Measurements from ENCODE around the gene NIN. TPM values are rescaled to one million over a fixed set of nuclear protein-coding genes. Genes with fewer than 3 reads are reported as not detected.

NIN gene
- polyA plus RNA-seq, 1 experiment: 26.9 TPM

DNA sequence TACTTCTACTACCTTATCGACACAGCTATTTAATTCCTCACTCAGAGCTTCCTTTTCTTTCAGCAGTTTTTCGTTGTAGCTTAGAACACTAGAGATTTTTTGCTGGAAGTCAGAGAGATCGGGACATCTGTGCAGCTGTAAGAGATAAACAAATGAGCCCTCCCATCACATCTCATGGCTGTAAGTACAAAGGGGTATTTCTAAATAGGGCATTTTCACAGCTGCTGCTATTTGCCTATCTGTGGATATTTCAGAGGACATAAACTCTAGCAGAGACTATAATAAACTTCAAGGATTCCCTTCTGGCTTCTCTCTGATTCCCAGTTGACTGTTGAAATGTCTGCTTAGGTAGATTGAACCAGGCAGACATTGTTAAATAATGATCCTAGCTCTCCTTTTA lies 86.7 kb downstream of the NIN start:
- no peak for TF ChIP-seq CTCF (IDR thresholded peaks at IDR 0.05; ENCODE audit: low read depth, low read length)
- Histone ChIP-seq H3K9me3 (ENCODE audit: control insufficient read depth, insufficient read depth, low read length) (no peaks in the 10 kb centered on the region), H3K4me3 (ENCODE audit: low read depth, low read length) (no peak overlapping the region), H3K27ac (ENCODE audit: low read depth, low read length) (no peak overlapping the region), H3K27me3 (ENCODE audit: control insufficient read depth, insufficient read depth, low read length) (no peaks in the 10 kb centered on the region)
- no peak for DNase-seq (ENCODE audit: low read depth, low spot score)
- ChIA-PET CTCF (interaction anchor here (0.9 to 1.3 kb wide), 3 partner anchors 30 to 175 kb away, joined by 3 read pairs; no protein-coding TSS in a partner anchor), POLR2A (no interaction called here)

- ChIA-PET POLR2A (interaction anchor here (0.7 kb wide), 1 partner anchor 21 kb away, joined by 3 read pairs; no protein-coding TSS in a partner anchor), CTCF (interaction anchor here (0.6 kb wide), 1 partner anchor 11 kb away, joined by 3 read pairs; no protein-coding TSS in a partner anchor)
- DNase-seq (ENCODE audit: low read depth, low spot score): no peak
- no peaks in the 10 kb centered on the region for H3K9me3 ChIP-seq (ENCODE audit: control insufficient read depth, insufficient read depth, low read length)
- no peak overlapping the region for H3K27ac ChIP-seq (ENCODE audit: low read depth, low read length)
- no peak overlapping the region for H3K4me3 ChIP-seq (ENCODE audit: low read depth, low read length)
- H3K27me3 ChIP-seq (ENCODE audit: control insufficient read depth, insufficient read depth, low read length): no peaks in the 10 kb centered on the region
- no peak for TF ChIP-seq CTCF (IDR thresholded peaks at IDR 0.05; ENCODE audit: low read depth, low read length)
Measured at GRCh38 chr14:50741567-50741966, 89.4 kb downstream of the NIN start.

DNA sequence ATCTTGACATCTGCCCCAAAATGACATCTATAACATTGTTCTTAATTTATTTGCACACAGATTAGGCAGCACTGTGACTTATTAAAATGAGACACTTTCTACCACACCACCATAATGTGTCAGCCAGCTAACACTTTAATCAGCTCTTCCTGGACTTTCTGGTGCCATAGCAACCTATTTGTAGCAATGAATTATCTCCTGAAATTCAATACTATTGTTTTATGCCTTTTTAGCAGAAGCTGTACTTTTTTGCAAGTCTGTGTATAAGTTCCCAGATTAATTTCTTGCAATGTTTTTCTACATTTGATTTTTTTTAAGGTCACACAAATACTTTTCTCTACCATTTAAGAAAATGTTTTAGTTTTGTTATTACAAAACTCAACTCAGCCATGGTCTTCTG lies 90.1 kb downstream of the NIN start:
- no peak for DNase-seq (ENCODE audit: low read depth, low spot score)
- CTCF ChIA-PET: no interaction called here
- H3K27me3 ChIP-seq (ENCODE audit: control insufficient read depth, insufficient read depth, low read length): no peaks in the 10 kb centered on the region

GRCh38 chr14:50739186-50739585 lies 91.8 kb downstream of the NIN start:
- Histone ChIP-seq H3K27ac (ENCODE audit: low read depth, low read length) (no peak overlapping the region), H3K4me3 (ENCODE audit: low read depth, low read length) (no peak overlapping the region), H3K9me3 (ENCODE audit: control insufficient read depth, insufficient read depth, low read length) (no peaks in the 10 kb centered on the region), H3K27me3 (ENCODE audit: control insufficient read depth, insufficient read depth, low read length) (no peaks in the 10 kb centered on the region)
- CTCF ChIA-PET: interaction anchor here (1.1 to 1.8 kb wide), 2 partner anchors 25 to 121 kb away, joined by 4 to 5 read pairs; no protein-coding TSS in a partner anchor
- no peak for DNase-seq (ENCODE audit: low read depth, low spot score)
- no peak for TF ChIP-seq CTCF (IDR thresholded peaks at IDR 0.05; ENCODE audit: low read depth, low read length)
- POLR2A ChIA-PET: no interaction called here

More for the DNA sequence above, 90.1 kb downstream of the NIN start:
- Histone ChIP-seq H3K4me3 (ENCODE audit: low read depth, low read length) (no peak overlapping the region), H3K9me3 (ENCODE audit: control insufficient read depth, insufficient read depth, low read length) (no peaks in the 10 kb centered on the region), H3K27ac (ENCODE audit: low read depth, low read length) (no peak overlapping the region)
- POLR2A ChIA-PET: no interaction called here
- no peak for TF ChIP-seq CTCF (IDR thresholded peaks at IDR 0.05; ENCODE audit: low read depth, low read length)

- Histone ChIP-seq H3K27me3 (ENCODE audit: control insufficient read depth, insufficient read depth, low read length) (no peaks in the 10 kb centered on the region), H3K9me3 (ENCODE audit: control insufficient read depth, insufficient read depth, low read length) (no peaks in the 10 kb centered on the region), H3K27ac (ENCODE audit: low read depth, low read length) (no peak overlapping the region), H3K4me3 (ENCODE audit: low read depth, low read length) (no peak overlapping the region)
- ChIA-PET POLR2A (no interaction called here), CTCF (interaction anchor here (0.6 to 1.5 kb wide), 2 partner anchors 18 to 117 kb away, joined by 3 to 6 read pairs; no protein-coding TSS in a partner anchor)
- DNase-seq (ENCODE audit: low read depth, low spot score): no peak
- TF ChIP-seq CTCF (IDR thresholded peaks at IDR 0.05; ENCODE audit: low read depth, low read length): no peak
Measured at GRCh38 chr14:50736932-50737419, 94.0 kb downstream of the NIN start.
